GM11168 (cell line): ENCODE results near the gene SDC3.
"Not testable (repeated sequence)": the region's sequence is repeated elsewhere in the genome, so short reads cannot be mapped to it uniquely, and the experiment has no call there.

ENCODE experiments used
- in situ Hi-C: fragments of 300-500 bp; cut with MboI; formaldehyde crosslinking; loops from one replicate; pipeline ENCODE4 v1.12.0; 2022; ENCODE audit warnings: low sequenced_read_pairs; ENCODE audit not compliant: unreplicated experiment

The SDC3 gene

DNA sequence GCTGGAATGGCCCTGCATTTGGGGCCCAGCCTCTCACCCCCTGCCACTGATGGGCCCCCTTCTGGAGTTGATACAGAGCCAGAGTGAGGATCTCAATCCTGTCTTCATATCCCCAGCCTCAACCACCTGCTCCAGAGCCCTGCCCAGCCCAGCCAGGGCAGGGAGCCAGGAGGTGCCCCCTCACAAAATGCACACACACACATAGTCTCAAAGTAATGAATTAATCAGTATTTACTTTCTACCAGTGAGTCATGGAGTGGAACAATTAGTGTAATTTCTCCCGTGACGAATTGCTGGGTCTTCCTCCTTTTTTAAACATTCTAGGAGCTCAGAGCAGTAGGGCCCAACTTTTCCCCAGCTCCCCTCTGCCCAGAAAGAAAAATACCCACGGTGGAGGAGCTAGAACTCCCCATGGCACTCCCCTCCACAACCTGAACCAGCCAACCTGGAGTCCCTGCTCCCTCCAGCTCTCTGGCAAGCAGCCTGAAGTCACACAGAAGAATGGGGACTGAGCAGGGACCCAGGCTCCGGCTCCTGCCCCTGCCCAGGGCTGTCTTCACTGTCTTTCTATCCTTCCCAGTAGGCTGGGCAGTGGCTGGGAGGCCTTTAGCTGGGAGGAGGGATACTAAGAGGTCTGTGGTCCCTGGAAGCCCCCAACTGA is 29.3 kb downstream of the SDC3 start:
- in situ Hi-C loops, result no loop called here

DNA sequence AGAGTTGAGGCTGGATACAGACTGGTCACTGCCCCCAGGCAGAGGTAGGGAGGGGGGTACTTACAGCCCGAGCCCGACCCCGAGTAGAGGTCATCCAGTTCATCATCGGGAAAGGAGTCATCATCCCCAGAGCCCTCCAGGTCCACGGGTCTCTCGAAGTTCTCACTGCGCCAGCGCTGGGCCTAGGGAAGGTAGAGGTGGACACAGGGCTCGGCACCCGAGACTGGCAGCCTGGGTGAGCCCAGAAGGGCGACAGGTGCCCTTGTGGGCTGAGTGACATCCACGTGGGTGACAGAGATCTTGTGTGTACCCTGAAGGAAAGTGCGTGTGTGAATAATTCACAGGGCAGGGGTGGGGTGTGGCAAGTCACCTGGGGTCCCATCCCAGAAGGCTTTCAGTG is 30.0 kb downstream of the SDC3 start:
- in situ Hi-C loops, result no loop called here

GRCh38 chr1:30878016-30878415 is 30.5 kb downstream of the SDC3 start:
- in situ Hi-C loops, result no loop called here

DNA sequence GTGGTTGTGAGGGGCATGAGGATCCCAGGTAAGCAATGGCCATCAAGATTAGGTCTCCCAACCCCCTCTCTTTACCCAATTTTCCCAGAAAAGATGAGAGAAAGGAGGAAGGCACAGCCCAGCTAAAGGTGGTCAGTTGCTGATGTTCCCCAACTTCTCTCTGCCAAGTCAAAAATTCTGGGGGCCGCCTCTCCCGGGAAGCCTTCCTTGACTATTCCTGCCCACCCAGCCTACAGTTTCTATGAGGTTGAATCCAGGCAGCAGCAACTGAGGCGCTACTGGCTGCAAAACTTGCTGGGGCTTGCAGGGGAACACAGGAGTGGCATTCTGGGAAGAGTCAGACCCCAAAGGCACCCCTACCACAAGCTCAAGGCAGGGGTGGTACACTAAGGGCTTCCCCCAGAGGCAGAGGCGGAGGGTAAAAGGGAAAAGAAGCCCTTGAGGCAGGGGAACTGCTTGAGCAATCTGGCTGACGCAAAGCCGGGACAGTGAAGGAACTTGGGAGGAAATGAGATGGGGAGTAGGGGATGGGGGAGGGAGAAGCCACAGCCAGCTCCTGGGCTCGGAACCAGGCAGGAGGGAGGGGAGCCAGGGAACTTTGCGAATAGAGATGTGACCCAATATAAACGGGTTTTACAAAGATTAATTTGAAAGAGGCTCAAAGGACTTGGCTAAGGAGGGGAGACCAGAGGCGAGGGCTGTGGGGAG is 31.2 kb downstream of the SDC3 start:
- in situ Hi-C loops, result no loop called here

- in situ Hi-C loops, result no loop called here
These were observed 31.9 kb downstream of the SDC3 start for GRCh38 chr1:30876451-30877204.

DNA sequence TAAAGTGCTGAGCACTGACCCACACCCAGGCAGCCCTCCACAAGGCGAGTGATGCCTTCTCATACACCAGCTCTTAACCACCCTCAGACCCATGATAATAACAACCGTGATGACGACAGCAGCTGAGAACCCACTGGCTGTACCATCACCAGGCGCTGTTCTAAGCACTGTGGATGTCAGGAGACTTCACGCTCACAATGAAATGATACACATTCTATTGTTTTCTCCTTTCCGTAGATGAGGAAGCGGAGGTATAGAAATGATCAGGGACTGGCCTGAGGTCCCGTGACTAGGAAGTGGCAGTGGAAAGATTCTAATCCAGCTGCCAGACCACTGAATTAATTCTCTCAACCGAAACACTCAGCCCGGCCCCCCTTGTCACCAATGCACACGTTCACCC is 32.6 kb downstream of the SDC3 start:
- in situ Hi-C loops, result no loop called here

DNA sequence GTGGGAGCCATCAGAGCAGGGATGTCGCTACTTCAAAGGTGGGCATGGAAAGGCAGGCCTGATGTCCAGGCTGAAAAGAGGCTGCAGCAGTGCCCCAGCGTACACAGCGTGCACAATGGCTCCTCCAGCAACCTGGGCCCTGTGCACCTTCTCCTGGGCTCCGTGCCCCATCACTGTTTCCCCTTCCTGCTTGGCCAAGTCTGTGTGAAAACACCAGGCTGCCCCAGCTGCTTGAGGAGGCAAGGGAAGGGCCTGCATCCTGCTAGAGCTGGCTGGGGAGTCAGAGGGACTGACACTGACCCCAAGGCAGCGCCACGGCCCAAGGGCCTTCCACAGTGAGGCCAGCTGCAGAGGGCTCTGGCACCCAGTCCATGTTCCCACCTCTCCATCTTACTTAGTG is 33.4 kb downstream of the SDC3 start:
- in situ Hi-C loops, result no loop called here

DNA sequence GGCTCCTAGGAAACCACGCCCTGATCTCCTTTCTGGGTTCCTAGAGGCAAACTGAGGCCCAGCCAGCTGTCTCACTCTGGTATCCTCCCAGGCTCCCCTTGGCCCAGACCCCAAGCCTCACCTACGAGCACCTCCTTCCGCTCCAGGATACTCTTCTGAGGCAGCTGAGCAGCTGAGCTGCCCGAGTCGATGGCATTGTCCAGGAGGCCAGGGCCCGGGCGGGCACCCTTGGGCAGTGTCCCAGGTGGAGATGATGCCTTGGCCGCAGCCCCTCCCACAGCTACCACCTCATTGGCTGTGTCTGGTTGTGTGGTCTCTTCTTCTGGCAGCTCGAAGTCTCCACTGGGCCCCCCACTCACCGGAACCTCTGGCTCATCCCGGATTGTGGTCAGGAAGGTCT is 34.4 kb downstream of the SDC3 start:
- in situ Hi-C loops, result no loop called here

DNA sequence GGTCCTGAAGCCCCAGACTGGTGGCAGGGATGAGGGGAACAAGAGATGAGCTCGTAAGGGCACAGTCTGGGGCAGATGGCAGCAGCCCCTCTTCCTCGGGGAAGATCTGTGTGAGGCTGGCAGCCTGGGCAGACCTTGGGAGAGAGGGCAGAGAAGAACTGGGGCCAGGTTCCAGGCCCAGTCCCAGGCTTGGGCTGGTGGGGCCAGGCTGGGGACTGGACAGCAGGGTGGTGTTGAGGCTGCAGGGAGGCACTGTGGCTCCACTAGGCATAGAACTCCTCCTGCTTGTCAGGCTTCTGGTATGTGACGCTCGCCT is 35.7 kb downstream of the SDC3 start:
- in situ Hi-C loops, result no loop called here

GRCh38 chr1:30872033-30872947 is 36.3 kb downstream of the SDC3 start:
- in situ Hi-C loops, result no loop called here

DNA sequence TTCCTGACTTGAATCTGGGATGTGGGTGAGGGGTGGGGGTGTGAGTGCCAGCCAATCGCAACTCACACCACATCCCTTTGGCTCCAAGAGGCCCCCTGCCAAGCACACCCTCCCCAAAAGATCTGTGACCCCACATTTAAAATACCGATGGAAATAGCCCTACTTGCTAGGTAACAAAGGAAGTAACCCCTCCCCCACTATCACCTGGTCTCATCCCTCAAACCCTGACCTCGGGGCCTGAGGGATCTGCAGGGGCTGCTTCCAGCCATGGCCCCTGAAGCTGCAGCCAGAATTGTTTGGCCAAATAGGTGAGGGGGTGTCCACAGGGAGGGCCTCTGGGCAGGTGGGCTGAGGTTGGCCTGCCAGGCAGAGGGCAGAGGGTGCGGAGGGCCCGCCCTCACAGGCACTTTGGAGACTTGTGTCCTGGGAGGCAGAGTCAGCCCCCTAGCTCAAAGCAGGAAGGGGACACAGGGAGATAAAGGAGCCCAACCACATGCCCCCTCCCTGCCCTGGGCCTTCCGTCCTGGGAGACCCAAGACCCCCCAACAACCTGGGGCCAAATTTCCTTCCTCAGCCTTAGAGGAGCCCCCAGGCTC is 37.2 kb downstream of the SDC3 start:
- in situ Hi-C loops, result no loop called here

DNA sequence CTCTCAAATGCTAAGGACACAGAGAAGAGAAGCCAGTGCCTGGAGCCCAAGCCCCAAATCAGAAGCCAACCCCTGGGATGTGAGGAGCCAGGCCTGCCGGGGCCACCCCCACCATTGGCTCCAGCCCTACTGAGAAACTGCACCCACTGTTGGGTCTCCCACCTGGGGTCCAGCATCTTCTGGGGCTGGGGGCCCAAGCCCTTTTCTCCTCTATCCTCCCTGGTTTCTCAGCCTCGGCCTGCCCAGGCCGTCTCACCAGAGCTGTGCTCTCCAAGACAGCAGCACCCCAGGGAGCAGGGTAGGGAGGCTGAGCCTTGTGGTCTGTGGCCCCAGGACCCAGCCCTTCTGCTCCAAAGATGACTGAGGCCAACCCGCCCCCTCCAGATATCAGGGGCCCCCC is 37.9 kb downstream of the SDC3 start:
- in situ Hi-C loops, result no loop called here

- in situ Hi-C loops, result no loop called here
These were observed 38.5 kb downstream of the SDC3 start for GRCh38 chr1:30870035-30870434.

DNA sequence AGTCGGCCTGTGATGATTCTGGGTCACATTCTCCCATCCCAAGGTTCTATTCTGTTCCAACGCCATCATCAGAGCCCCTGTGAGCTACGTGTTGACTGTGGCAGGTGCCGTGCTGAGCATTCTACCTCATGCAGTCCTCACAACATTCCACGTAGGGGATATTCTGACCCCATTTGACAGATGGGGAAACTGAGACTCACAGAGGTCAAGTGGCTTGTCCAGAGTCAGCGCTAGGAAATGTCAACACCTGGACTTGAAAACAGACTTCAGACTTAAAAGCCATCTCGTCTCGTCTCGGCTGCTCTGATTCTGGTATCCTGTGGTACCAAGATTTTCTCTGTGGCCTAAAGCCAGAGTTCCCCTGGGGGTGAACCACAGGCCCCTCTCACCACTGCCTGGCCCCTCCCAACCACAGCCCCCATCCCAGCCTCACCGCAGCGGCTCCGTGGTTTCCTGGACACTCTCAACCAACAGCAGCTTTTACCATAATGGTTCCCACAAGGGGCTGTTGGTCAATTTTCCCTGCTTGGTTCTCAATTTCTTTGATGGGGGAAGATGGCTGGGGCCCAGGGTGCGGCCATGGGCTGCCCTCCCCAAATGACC is 39.6 kb downstream of the SDC3 start:
- in situ Hi-C loops, result no loop called here

- in situ Hi-C loops, result not testable (repeated sequence)
These were observed 40.5 kb downstream of the SDC3 start for GRCh38 chr1:30868057-30868456.

- in situ Hi-C loops, result no loop called here
These were observed 41.0 kb downstream of the SDC3 start for GRCh38 chr1:30867537-30867936.

DNA sequence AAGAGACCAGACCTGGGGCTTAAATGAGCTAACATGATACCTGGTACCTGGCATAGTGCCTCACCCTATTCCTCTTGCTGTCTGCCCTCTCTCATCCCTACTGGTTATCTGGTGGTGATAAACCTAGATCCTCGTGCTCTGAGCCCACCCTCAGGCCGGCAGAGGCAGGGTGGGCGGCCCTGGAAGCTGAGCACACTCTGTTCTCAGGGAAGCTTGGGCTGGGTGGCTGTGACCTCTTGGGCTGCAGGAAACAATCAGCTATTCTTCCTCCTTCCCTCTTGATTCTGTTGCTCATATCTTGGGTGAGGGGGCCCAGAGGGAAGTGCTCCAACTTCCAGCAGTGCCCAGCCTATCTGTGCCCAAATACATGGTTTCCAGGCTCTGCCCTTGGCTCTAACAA is 42.0 kb downstream of the SDC3 start:
- in situ Hi-C loops, result no loop called here

GRCh38 chr1:30864681-30865080 is 43.9 kb downstream of the SDC3 start:
- in situ Hi-C loops, result no loop called here

DNA sequence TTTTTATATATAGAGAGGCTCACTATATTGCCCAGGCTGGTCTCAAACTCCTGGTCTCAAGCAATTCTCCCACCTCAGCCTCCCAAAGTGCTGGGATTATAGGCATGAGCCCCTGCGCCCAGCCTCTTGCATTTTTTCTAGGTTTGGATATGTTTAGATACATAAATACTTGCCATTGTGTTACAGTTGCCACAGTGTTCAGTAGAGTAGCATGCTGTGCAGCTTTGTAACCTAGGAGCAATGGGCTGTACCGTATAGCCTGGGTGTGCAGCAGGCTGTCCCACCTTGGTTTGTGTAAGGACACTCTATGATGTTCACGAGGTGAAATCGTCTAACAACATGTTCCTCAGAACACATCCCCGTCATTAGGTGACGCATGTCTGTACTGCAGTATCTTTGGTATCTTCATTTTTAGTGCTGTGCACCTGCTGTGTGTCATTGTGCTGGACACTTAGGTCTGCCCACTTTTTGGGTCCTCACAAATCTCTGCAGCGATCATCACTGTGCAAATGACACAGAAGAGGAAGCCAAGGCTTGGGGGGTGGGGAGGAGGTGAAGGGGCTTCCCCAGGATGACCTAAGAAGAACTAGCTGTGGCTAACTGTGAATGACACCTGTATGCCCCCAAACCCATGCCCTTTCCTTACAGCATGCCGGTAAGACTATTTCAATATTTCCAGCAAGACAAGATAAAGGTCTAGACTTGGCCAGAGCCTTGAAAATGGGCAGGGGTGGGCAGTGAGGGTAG is 44.5 kb downstream of the SDC3 start:
- in situ Hi-C loops, result no loop called here
